GM18861 (cell line): ENCODE measurements around the gene DNAJA4.
"Not testable (repeated sequence)": the region's sequence is repeated elsewhere in the genome, so short reads cannot be mapped to it uniquely, and the experiment has no call there.

Source experiments
- ATAC-seq: cut with Tn5 transposase; IDR thresholded peaks from one replicate; pipeline ENCODE4 v1.9.1; 2021; ENCODE audit not compliant: unreplicated experiment

The DNAJA4 gene

DNA sequence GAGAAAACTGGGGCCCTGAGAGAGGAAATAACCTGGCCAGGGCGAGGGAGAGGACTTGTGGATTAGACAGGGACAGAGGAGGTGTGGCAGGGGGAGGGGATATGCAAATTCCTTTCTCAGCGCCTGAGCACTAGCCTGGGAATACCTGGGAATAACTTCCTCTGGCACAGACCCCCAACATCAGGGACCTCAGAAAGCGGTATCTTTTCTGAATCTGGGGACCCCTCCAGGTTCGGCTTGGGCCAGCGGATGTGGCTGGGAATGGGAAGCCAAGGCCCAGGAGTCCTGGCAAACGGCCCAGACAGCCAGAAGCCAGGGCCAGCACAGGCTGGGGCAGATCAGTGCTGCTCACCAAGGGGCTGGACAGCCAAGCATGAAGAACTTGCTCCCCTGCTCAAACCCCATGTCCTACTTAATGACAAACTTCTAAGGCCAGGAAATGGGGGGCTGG, 20.8 kb upstream of the DNAJA4 start:
- ATAC-seq: no peak

DNA sequence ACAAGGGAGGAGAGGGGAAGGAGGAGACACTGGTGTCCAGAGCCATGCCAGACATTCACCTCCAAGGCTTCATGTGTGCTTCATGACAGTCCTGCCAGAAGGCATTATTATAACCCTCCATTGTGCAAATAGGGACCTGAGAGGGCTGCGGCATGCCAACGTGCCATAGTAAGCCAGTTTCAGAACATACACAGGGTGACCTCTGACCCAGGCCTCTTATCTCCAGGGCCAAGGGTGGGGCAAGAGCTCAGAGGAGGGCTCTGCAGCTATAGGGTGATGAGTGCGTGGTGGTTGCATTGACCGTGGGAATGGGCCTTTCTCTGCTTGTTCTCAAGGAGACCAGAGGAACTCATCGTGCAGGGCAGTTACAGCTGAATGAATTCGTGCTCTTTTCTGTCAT, 20.3 kb upstream of the DNAJA4 start:
- no peak for ATAC-seq

DNA sequence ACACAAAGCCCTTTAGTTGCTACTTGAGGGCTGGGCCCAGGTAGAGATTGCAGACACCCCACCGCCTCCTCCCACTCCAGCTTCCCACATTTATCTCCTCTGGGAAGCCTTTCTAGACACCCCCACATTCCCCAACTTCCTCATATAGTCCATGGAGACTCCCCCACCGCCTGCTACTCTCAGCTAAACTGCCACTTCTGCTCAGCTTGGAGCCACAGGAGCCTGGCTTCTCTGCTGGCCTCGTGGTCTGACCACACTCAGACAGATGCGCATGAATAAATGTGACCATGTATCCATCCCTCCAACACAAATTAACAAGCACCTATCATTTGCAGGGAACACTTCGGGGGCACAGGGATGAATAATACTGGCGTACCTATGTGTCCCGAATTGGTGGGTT, 19.5 kb upstream of the DNAJA4 start:
- ATAC-seq: no peak

DNA sequence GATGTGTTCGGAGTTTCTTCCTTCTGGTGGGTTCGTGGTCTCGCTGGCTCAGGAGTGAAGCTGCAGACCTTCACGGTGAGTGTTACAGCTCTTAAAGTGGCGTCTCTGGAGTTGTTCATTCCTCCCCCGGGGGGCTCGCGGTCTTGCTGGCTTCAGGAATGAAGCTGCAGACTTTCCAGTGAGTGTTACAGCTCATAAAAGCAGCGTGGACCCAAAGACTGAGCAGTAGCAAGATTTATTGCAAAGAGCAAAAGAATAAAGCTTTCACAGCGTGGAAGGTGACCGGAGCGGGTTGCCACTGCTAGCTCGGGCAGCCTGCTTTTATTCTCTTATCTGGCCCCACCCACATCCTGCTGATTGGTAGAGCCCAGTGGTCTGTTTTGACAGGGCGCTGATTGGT, 19.0 kb upstream of the DNAJA4 start:
- not testable (repeated sequence) for ATAC-seq

DNA sequence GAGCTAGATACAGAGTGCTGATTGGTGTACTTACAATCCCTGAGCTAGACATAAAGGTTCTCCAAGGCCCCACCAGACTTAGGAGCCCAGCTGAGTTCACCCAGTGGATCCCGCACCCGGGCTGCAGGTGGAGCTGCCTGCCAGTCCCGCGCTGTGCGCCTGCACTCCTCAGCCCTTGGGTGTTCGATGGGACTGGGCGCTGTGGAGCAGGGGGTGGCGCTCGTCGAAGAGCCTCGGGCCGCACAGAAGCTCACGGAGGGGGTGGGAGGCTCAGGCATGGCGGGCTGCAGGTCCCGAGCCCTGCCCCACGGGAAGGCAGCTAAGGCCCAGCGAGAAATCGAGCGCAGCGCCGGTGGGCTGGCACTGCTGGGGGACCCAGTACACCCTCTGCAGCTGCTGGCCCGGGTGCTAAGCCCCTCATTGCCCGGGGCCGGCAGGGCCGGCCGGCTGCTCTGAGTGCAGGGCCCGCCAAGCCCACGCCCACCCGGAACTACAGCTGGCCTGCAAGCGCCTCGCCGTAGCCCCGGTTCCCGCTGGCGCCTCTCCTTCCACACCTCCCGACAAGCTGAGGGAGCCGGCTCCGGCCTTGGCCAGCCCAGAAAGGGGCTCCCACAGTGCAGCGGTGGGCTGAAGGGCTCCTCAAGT, 18.3 kb upstream of the DNAJA4 start:
- not testable (repeated sequence) for ATAC-seq

DNA sequence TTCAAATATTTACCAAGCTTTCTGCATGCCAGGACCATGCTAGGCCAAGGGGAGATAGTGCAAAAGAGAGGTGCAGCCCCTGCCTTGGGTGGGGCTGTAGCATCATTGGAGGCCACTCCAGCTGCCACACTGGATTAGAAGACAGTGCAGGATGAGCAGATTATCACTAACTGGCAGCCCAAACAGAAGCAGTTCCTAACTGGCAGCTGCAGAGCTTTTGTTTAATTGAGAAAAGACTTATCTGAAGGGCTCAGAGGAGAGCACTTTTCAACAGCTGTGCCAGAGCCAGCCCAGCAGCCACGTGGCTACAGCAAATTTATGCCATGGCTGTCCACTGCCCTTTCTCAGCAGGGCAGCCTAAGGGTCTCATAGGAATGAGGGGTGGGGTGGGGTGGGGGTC, 16.5 kb upstream of the DNAJA4 start:
- ATAC-seq: no peak

DNA sequence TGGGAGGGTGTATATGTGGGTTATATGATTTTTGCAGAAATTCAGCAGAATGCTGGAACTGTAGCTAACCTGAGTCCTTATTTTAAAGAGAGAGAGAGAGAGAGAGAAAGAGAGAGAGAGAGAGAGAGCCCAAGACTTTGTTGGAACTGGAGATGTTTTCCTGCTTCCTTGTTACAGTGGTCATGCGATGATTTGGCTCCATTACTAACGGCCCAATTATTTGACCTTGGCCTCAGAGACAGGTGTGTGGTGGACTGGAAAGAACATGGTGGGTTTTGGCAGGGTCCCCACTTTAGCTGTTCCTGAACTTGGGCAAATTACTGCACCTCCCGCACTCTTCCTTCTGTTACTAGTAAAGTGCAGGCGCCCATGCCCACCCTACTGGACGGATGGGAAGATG, 15.2 kb upstream of the DNAJA4 start:
- no peak for ATAC-seq

DNA sequence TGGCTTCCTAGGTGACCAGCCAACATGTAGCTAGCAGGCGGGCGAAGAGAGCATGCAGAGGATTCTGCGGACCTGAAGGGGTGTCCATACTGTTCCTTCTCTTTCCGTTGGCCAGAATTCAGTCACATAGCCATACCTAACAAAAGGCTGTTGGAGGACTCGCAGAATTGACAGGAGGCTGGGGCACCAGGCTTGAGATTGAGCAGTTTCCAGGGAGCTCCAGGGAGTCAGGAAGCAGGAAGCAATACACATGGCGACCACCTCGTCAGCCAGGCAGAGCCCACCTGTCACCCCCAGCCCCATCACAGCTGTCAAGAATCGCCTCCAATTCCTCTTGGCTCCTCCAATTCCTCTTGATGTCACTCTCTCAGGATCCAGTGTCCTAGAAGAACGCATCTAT, 13.2 kb upstream of the DNAJA4 start:
- no peak for ATAC-seq

DNA sequence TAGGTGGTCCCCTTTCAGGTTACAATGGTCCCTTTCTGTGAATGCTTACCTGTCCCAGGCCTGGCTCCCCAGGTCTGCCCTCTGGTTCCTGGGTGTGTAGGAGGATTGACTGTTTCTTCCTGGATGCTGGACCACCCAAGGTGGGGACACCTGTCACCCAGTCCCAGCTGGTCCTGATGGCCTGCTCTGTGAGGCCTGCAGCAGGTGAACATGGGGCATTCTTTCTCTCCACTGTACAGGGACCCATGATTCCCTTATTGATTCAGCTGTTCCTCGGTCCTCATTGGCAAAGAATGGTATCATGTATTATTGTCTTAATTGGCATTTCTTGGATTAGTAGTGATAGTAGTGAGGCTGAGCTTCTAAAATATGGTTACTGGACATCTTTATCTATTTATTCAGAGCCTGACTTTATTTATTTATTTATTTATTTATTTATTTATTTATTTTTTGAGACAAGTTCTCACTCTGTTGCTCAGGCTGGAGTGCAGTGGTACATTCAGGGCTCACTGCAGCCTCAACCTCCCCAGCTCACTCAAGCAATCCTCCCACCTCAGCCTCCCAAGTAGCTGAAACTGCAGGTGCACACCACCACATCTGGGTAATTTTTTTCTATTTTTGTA, 8.8 kb upstream of the DNAJA4 start:
- no peak for ATAC-seq

DNA sequence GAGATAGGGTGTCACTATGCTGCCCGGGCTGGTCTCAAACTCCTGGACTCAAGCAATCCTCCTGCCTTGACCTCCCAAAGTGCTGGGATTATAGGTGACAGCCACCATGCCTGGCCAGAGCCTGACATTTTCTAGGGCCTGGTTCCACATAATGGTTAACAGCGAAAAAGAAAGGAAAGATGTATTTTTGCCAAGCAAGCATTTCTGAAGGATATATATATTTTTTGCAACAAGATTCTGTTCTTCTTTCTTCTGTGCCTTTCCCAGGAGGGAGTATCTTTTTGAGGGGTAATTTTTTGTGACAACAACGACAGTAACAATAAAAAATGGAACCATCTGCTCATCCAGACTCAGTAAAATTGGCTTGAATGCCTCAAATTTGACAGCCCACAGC, 8.3 kb upstream of the DNAJA4 start:
- ATAC-seq: no peak

DNA sequence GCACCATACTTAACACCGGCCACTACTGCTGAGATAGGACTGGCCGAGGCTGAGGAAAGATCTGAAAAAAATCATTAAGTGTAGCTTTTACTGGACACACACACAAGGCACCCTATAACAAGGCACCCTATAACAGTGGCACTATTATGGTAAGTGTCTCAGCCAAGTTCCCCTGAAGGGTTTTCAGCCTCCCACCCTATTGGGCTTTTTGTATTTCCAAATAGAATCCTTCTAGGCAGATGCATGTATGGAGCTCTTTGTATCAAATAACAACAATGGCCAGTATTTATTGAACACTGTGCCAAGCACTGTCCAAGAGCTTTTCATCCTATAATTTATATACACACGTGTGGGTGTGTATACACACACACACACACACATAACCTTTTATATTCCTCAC, 6.7 kb upstream of the DNAJA4 start:
- ATAC-seq: no peak

DNA sequence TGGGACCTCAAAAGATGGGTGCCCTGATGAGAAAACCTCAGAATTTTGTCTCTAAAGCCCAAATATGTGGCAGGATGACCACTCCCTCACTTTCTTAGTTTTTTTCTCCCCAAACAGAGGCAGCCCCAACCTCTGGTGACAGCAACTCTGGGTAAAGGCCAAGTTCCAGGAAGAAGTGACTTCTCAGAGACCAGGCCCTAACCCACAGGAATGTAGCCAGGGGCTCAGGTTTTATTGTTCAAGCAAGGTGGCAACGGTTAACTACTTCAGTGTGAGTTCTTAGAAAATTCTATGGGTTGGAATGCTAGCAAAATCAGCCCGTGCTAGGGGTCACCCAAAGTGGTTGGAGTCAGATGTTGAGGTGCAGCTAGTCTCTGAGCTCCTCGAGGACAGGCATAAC, 5.1 kb upstream of the DNAJA4 start:
- no peak for ATAC-seq

DNA sequence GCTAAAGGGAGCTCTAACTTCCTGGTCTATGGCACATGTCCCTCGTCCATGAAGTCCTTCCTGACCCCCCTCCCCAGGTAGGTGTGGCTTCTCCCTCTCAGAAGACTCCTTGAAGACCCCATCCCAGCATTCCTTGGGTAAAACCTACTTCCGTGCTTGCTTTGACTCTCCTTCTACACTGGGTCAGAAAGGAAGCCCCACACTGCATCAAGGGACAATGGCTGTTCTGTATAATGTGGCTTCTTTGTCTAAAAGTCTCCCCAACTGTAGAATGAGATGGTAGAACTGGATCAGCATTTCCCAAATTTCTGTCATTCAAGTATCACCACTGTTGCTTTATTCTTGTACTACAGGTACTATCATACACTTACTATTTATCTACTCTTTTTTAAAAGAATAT, 3.9 kb upstream of the DNAJA4 start:
- ATAC-seq: no peak

DNA sequence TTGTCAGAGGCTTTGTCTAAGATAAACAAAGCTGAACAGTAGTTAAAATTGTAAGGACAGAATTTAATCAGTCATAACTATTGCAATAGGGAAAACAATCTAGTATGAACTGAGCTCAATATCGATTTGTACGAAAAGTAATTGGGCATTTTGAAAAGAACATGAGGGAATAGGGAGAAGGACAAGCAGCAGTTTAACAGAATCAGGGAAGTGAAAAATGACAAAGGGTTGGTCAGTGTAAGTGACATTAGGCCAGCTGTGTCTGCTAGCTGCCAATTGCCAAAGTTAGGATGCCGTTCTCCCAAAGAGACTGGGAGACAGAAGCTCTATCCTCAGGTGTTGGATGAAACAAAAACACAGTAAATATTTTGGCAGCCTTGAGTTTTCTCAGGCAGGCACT, 3.3 kb upstream of the DNAJA4 start:
- ATAC-seq: no peak

DNA sequence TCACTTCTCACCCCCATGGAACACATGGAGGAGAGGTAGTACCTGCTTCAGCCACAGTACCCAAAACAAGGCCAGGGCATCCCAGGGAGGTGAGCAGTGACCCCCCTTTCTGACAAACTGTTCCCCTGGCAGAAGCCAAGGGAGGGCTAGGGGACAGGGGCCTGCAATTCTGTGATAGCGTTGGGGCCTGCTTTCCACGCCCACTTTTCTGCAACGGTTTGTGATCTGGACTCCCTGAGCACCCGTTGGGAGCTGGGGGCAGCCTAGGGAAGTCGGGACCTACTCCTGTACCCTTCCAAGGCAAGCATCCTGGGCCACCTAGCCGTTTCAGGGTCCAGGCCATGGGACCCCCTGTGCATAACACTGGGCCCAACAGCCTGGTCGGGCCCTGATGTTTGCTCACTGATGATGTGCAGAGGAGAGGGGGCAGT, 996 bp upstream of the DNAJA4 start:
- ATAC-seq: no peak

DNA sequence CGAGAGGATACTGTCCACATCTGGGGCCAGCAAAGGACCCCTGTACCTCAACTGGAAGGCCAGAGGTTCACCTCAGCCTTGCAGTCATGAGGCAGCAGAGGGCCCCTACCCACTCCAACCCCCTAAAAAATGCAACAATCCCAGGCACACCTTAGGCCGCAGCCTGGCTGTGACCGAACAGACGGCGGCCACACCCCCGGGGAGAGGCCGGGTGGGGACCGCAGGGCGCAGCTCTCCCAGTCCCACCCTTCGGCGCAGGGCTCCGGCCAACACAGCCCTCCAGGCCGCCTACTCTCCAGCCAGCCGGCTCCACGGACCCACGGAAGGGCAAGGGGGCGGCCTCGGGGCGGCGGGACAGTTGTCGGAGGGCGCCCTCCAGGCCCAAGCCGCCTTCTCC, 457 bp upstream of the DNAJA4 start:
- ATAC-seq: no peak

DNA sequence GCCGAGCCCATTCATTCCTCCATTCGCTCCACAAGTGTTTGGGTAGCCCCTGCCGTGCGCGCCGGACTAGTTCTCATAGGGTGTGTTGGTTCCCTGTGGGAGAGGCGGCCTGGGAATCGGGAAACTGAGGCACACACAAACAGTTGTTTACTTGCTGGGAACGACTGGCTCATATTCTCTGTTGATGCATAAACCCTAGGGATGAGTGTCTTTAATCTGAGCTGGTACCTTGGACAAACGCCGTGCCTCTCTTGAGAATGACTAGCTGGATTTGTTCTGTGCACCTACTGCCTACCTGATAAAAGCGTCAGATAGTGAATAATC, 737 bp downstream of the DNAJA4 start:
- no peak for ATAC-seq

DNA sequence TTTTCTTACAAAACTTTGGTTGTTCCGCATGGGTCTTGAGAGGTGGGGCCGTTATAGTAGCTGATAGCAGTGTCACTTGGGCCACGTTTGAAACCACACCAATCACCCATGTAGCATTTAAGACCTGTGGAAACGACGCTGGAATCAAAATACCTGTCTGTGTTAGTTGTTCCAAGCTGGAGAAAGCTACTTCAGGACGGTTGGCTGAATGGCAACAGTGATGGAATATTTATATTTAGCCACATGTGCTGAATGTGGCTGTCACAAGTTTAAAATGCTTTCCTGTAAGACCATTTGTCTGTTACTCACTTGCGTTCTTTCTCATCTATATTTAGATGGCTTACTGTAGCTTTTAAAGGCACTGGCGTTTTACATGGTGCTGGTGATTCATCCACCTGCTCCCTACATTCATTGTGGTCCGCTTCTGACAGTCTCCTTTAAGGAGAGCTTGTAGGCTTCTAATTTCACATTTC, 1.4 kb downstream of the DNAJA4 start:
- ATAC-seq: no peak

DNA sequence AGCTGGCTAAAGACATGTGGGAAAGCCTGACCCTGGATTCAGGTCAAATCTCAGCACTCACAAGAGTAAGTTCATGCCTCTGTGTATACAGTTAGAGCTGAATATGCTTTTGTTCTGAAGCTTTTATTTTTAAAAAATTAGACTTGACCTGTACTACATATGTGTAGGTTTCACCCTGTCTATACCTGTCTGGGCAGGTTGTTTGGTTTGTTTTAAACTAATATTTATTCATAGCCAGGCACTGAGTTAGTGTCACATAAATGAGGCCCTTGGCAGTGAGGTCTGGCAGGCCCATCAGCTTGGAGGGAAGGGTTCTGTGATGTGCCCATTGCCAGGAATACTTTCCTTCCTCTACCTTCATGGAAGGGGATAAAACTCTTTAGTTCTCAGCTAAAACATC, 1.9 kb downstream of the DNAJA4 start:
- no peak for ATAC-seq

DNA sequence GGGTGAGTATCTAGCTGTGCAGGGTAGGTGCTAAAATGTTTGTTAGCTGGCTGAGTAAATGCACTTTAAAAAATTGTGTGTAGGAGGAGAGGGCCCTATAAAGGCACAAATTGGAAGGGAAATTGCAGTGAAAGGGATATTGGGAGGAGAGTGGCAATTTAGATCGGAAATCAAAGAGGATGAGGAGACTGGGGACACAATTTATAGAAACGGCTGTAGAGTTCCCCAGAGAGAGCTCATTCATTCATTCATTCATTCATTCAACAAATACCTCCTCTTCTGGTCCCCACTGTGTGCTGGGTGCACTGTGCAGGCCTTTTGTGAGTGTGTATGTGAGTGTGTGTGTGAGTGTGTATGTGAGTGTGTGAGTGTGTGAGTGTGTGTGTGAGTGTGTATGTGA, 2.4 kb downstream of the DNAJA4 start:
- no peak for ATAC-seq

DNA sequence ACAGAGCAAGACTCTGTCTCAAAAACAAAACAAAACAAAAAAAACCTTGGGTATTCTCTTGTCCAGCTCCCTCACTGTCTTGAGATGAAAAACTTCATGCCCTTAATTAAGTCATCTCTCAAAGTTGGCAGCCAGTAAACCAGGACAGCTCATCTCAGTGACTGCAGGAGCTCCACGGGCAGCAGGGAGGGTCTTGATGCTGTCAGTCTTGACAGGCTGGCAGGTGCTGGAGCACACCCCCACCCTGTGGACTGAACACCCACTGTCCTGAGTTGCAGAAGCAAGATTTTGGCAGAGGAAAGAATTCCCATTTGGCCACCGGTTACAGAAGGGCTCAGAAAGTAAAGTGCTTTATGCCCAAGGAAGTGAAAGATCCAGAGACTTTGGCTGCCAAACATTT, 8.0 kb downstream of the DNAJA4 start:
- no peak for ATAC-seq

DNA sequence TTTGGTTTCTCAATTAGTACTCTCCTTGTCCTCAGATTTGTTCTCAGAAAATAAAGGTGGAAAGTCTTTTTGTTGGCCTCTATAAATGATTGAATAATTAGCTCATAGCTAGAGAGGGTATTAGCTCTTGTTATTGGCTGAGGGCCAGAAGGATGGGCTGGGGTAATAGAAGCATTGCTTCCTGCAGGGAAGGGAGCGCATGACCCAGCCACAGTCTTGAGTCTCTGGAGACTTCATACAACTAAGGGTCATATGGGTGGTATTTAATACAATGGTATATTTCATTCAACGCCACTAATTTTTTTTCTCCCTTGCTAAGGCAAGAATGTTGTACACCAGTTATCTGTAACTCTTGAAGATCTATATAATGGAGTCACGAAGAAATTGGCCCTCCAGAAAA, 8.4 kb downstream of the DNAJA4 start:
- ATAC-seq: no peak

DNA sequence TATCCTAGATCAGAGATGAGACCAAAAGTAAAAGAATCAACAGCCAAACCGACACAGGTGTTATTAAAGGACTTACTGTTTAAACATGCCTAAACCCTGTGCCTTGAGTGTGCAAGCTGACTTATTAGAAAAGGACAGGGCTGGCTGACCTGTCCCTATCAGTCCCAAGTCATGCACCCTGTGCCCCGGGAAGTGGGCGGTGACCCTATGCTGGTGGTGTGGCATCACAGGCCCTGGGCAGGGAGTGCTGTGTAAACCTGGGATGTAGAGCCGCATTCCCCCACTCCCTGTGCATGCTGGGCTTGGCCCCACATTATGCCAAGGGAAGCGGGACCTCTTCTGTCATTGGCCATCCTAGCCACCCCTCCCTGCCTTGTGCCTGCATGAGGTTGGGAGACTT, 10.6 kb downstream of the DNAJA4 start:
- ATAC-seq: no peak
